ENCODE data around the gene TJAP1. TPM values are rescaled to one million over a fixed set of nuclear protein-coding genes. Genes with fewer than 3 reads are reported as not detected.

Gene TJAP1
- total RNA-seq (2021; fragmentation: NEBNext Ultra II Directional; extraction: Animal tissue kit (Norgen Biotek cat#: 25700)) (36.8 and 40.4 TPM in 2 replicates), polyA plus RNA-seq (2011; rRNA removed) (30.7 and 50.1 TPM in 2 replicates), polyA minus RNA-seq (2011; rRNA and poly(A)+ RNA removed) (15.9 and 17.5 TPM in 2 replicates)
- polyA plus RNA-seq (2011; cell fraction: cytosol; rRNA removed): 31.0 TPM
- 80.4 TPM for polyA plus RNA-seq (2011; cell fraction: nucleus; rRNA removed)
- polyA plus RNA-seq (2012, experiment 1 of 2): 25.7 to 35.7 TPM (median 33.7 TPM) in 4 replicates
- 28.5 TPM for polyA plus RNA-seq (2012, experiment 2 of 2)
- polyA plus RNA-seq (2013, experiment 1 of 2): 29.1 TPM
- polyA plus RNA-seq (2013, experiment 2 of 2): 26.5 TPM
- 14.8 TPM for polyA minus RNA-seq (2011; cell fraction: cytosol; rRNA and poly(A)+ RNA removed)
- 19.9 TPM for polyA minus RNA-seq (2011; cell fraction: nucleus; rRNA and poly(A)+ RNA removed)
- long read RNA-seq, experiment 1, partial matches to known transcripts: 9 of 24 reads
- long read RNA-seq, experiment 1, other reads (novel, unspliced or antisense): 14 of 24 reads
- long read RNA-seq, experiment 2, partial matches to known transcripts: 1 of 6 reads
- long read RNA-seq, experiment 2, other reads (novel, unspliced or antisense): 5 of 6 reads

- peak within 1 kb of the TSS; percentile 22; the same call in 1 of the 2 replicates for H2BK5ac ChIP-seq (ENCODE audit: low read depth, low read length)
- TF ChIP-seq GABPA (IDR thresholded peaks at IDR 0.05; ENCODE audit: borderline replicate concordance, insufficient read depth, low read length) (no peak), POLR2AphosphoS5 (IDR thresholded peaks at IDR 0.05; ENCODE audit: low read depth, low read length) (peak; percentile 96), TBP (IDR thresholded peaks at IDR 0.05; ENCODE audit: low read depth, low read length) (peak; percentile 88), MAFK (IDR thresholded peaks at IDR 0.05; ENCODE audit: low read depth, low read length) (no peak), EGR1 (IDR thresholded peaks at IDR 0.05; ENCODE audit: borderline replicate concordance, low read depth, low read length) (peak; percentile 11; the same call in 1 of the 2 replicates), ATF2 (IDR thresholded peaks at IDR 0.05; ENCODE audit: low read length) (peak; percentile 62; the same call in 1 of the 2 replicates)
These were observed at the start of gene TJAP1 for GRCh38 chr6:43477235-43478007. TSS of gene TJAP1 (plus strand) at chr6:43477570. CDS start at chr6:43499002, 21,432 bp downstream.

More at GRCh38 chr6:43477235-43478007, at the start of gene TJAP1:
- H3K36me3 ChIP-seq (ENCODE audit: control insufficient read depth in 2 of 4, insufficient read depth in 4 of 4, low read length in 3 of 4): no peaks in the 10 kb centered on the region
- H4K91ac ChIP-seq (replicated peaks; ENCODE audit: insufficient read length, low read length): no peak within 1 kb of the TSS
- no peak within 1 kb of the TSS for H3K23ac ChIP-seq (ENCODE audit: insufficient read length)
- peaks cover 14 to 44% of the 10 kb centered on the region in 2 experiments for H3K79me2 ChIP-seq (ENCODE audit: control insufficient read depth in 1 of 2, insufficient read depth in 2 of 2, low read length in 2 of 2)
- H4K20me1 ChIP-seq (replicated peaks in 1 of 2; ENCODE audit: control insufficient read depth in 1 of 2, insufficient read depth in 2 of 2, low read length in 2 of 2): peaks cover 1 to 2% of the 10 kb centered on the region in 2 experiments
- ChIA-PET CTCF (ENCODE audit: partially characterized antibody) (interaction anchor here (2.3 to 32.9 kb wide), 2 partner anchors 21 to 23 kb away, joined by 6 to 536 read pairs; partner anchors contain the start of gene LRRC73), POLR2A (ENCODE audit: partially characterized antibody) (interaction anchor here (0.6 to 1.9 kb wide), 17 partner anchors 9 to 88 kb away, joined by 3 to 8 read pairs (median 4); partner anchors contain the start of genes DLK2, POLR1C and YIPF3)
- peaks cover 4% of the 10 kb centered on the region; the same call in 1 of the 2 replicates for H3K23me2 ChIP-seq (ENCODE audit: low read depth, low read length)
- H3K9ac ChIP-seq (replicated peaks in 1 of 4; ENCODE audit: extremely low read depth in 1 of 4, low read depth in 3 of 4, low read length in 3 of 4): peak within 1 kb of the TSS; percentile 62 to 79 (median 68)
- WGBS, 2 experiments (ENCODE audit: extremely low coverage in 1 of 2, insufficient coverage in 1 of 2, insufficient read length in 1 of 2, insufficient replicate concordance in 2 of 2, low coverage in 1 of 2, low lambda C conversion rate in 2 of 2, missing lambda C conversion rate in 1 of 2): 8% methylated on average over 21 of the region's 34 CpGs; no CpG with 5 or more reads in 1 of the 2 experiments
- H3K4me2 ChIP-seq (ENCODE audit: insufficient read depth in 1 of 2, low read depth in 2 of 2, low read length in 2 of 2): peak within 1 kb of the TSS; percentile 73 to 89
- no peak within 1 kb of the TSS for H3K4ac ChIP-seq (replicated peaks; ENCODE audit: insufficient read length, low read depth, low read length)
- no peak within 1 kb of the TSS for H4K5ac ChIP-seq (ENCODE audit: insufficient read length, low read depth, low read length)
- peak within 1 kb of the TSS; percentile 89; the same call in 1 of the 2 replicates for H4K8ac ChIP-seq (ENCODE audit: extremely low read depth, insufficient read depth, low read length)
- H3K18ac ChIP-seq (ENCODE audit: extremely low read depth, low read length): peak within 1 kb of the TSS; percentile 66; the same call in 1 of the 2 replicates
- H2BK15ac ChIP-seq (ENCODE audit: low read length): no peak within 1 kb of the TSS
- FAIRE-seq (no peak), DNase-seq (ENCODE audit: low read depth in 1 of 2, low spot score in 2 of 2) (peak; percentile 67 to 100)
- no peak within 1 kb of the TSS; the same call in 1 of the 2 replicates for H2AK5ac ChIP-seq (ENCODE audit: low read depth, low read length)
- peak within 1 kb of the TSS; percentile 70 for H3K27ac ChIP-seq (ENCODE audit: low read depth, low read length)
- H2AFZ ChIP-seq (ENCODE audit: low read length): peak within 1 kb of the TSS; percentile 93; the same call in 1 of the 2 replicates
- peaks cover 11% of the 10 kb centered on the region for H3K79me1 ChIP-seq (ENCODE audit: low read depth, low read length)
- H2BK12ac ChIP-seq (ENCODE audit: low read depth, low read length): no peak within 1 kb of the TSS
- peak within 1 kb of the TSS; percentile 43 to 79 (median 57) for H3K4me3 ChIP-seq (ENCODE audit: extremely low read depth in 1 of 4, insufficient read depth in 2 of 4, low read depth in 3 of 4, low read length in 4 of 4)
- no peaks in the 10 kb centered on the region for H3K9me3 ChIP-seq (ENCODE audit: insufficient read depth in 2 of 2, low read depth in 1 of 2, low read length in 1 of 2)
- peaks cover 4 to 14% (median 12%) of the 10 kb centered on the region in 4 experiments; a peak in 6 of 7 replicates for H3K4me1 ChIP-seq (replicated peaks in 1 of 4; ENCODE audit: control insufficient read depth in 3 of 4, insufficient read depth in 4 of 4, low read length in 3 of 4)
- H2BK20ac ChIP-seq (ENCODE audit: low read length): no peak within 1 kb of the TSS
- H3K27me3 ChIP-seq (replicated peaks in 1 of 4; ENCODE audit: control insufficient read depth in 3 of 4, extremely low read depth in 1 of 4, insufficient read depth in 3 of 4, low read length in 3 of 4): no peaks in the 10 kb centered on the region
- peak within 1 kb of the TSS; percentile 37 for H3K56ac ChIP-seq (replicated peaks; ENCODE audit: insufficient read length, low read depth, low read length)
- no peak within 1 kb of the TSS for H3K14ac ChIP-seq (ENCODE audit: insufficient read length)
- H2BK120ac ChIP-seq (replicated peaks; ENCODE audit: low read depth, low read length): no peak within 1 kb of the TSS

Measured in H1 (cell line).